ENCODE data around the gene TRAK1. TPM values are rescaled to one million over a fixed set of nuclear protein-coding genes. Genes with fewer than 3 reads are reported as not detected.

Gene TRAK1
- total RNA-seq, 1 donor from 2014 or later = 41.0 TPM

GRCh38 chr3:42130007-42130328 lies 38.8 kb downstream of the TRAK1 start:
- Mint-ChIP-seq H3K9me3 (no peaks in the 10 kb centered on the region), H3K4me3 (no peak overlapping the region), H3K4me1 (peaks cover 3% of the 10 kb centered on the region), H3K36me3 (ENCODE audit: low read depth) (peaks cover 5% of the 10 kb centered on the region), H3K27ac (ENCODE audit: unreplicated experiment) (no peak overlapping the region), H3K27me3 (ENCODE audit: low read depth) (no peaks in the 10 kb centered on the region)
- TF ChIP-seq, protein P1, sequence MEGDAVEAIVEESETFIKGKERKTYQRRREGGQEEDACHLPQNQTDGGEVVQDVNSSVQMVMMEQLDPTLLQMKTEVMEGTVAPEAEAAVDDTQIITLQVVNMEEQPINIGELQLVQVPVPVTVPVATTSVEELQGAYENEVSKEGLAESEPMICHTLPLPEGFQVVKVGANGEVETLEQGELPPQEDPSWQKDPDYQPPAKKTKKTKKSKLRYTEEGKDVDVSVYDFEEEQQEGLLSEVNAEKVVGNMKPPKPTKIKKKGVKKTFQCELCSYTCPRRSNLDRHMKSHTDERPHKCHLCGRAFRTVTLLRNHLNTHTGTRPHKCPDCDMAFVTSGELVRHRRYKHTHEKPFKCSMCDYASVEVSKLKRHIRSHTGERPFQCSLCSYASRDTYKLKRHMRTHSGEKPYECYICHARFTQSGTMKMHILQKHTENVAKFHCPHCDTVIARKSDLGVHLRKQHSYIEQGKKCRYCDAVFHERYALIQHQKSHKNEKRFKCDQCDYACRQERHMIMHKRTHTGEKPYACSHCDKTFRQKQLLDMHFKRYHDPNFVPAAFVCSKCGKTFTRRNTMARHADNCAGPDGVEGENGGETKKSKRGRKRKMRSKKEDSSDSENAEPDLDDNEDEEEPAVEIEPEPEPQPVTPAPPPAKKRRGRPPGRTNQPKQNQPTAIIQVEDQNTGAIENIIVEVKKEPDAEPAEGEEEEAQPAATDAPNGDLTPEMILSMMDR (conservative IDR thresholded peaks at IDR 0.05) = no peak
- DNase-seq (ENCODE audit: low read depth, low spot score) = no peak

DNA sequence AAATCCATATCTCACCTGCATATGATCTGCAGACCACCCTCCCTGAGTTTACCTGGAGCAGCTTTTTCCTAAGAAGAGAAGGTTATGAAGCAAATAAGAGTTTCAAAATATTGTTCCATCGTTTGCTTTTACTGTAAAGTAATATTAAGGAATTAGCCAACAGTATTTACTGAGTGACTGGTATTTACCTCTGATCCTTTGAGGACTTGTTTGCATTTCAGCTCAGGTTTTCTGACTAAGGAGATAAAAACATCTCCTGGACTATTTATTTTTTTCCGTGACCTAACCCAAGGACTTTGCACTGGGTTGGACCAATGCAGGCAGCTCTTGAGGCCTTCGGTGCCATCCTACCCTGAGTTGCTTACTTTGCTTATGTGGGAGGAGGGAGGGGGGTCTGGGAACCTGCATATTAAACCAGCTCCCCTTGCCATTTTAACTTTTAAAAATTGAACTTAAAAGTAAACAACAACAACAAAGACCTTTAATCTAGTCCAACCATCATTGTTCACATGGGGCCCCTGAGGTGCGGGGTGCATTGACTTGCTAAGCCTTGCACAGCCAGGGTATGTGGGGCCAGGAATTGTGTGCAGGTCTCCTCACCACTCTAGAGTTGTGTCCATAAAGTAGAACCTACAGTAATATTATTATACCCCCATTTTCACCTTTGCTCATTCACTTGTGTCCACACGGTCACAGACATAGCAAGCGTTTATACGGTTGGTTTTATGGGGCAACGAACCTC lies 39.3 kb downstream of the TRAK1 start:
- Mint-ChIP-seq H3K4me1 (peaks cover 3% of the 10 kb centered on the region), H3K4me3 (no peak overlapping the region), H3K27ac (ENCODE audit: unreplicated experiment) (no peak overlapping the region)

GRCh38 chr3:42133500-42134298 lies 42.5 kb downstream of the TRAK1 start:
- no peaks in the 10 kb centered on the region for H3K36me3 Mint-ChIP-seq (ENCODE audit: low read depth)
- no peak overlapping the region for H3K4me3 Mint-ChIP-seq
- peaks cover under 1% of the 10 kb centered on the region for H3K4me1 Mint-ChIP-seq
- TF ChIP-seq, protein P1 (conservative IDR thresholded peaks at IDR 0.05) = no peak
- no peaks in the 10 kb centered on the region for H3K9me3 Mint-ChIP-seq
- DNase-seq (ENCODE audit: low read depth, low spot score) = no peak
- no peaks in the 10 kb centered on the region for H3K27me3 Mint-ChIP-seq (ENCODE audit: low read depth)
- H3K27ac Mint-ChIP-seq (ENCODE audit: unreplicated experiment) = no peak overlapping the region

More for the DNA sequence above, 39.3 kb downstream of the TRAK1 start:
- no peak for DNase-seq (ENCODE audit: low read depth, low spot score)
- no peaks in the 10 kb centered on the region for H3K9me3 Mint-ChIP-seq
- H3K27me3 Mint-ChIP-seq (ENCODE audit: low read depth) = no peaks in the 10 kb centered on the region
- peaks cover under 1% of the 10 kb centered on the region for H3K36me3 Mint-ChIP-seq (ENCODE audit: low read depth)
- TF ChIP-seq, protein P1 (conservative IDR thresholded peaks at IDR 0.05) = no peak

GRCh38 chr3:42134867-42135464 lies 43.8 kb downstream of the TRAK1 start:
- DNase-seq (ENCODE audit: low read depth, low spot score) = no peak
- no peak overlapping the region for H3K27ac Mint-ChIP-seq (ENCODE audit: unreplicated experiment)
- no peaks in the 10 kb centered on the region for H3K9me3 Mint-ChIP-seq
- H3K4me3 Mint-ChIP-seq = no peak overlapping the region
- H3K27me3 Mint-ChIP-seq (ENCODE audit: low read depth) = no peaks in the 10 kb centered on the region
- TF ChIP-seq, protein P1 (conservative IDR thresholded peaks at IDR 0.05) = no peak
- H3K4me1 Mint-ChIP-seq = no peaks in the 10 kb centered on the region
- H3K36me3 Mint-ChIP-seq (ENCODE audit: low read depth) = no peaks in the 10 kb centered on the region

DNA sequence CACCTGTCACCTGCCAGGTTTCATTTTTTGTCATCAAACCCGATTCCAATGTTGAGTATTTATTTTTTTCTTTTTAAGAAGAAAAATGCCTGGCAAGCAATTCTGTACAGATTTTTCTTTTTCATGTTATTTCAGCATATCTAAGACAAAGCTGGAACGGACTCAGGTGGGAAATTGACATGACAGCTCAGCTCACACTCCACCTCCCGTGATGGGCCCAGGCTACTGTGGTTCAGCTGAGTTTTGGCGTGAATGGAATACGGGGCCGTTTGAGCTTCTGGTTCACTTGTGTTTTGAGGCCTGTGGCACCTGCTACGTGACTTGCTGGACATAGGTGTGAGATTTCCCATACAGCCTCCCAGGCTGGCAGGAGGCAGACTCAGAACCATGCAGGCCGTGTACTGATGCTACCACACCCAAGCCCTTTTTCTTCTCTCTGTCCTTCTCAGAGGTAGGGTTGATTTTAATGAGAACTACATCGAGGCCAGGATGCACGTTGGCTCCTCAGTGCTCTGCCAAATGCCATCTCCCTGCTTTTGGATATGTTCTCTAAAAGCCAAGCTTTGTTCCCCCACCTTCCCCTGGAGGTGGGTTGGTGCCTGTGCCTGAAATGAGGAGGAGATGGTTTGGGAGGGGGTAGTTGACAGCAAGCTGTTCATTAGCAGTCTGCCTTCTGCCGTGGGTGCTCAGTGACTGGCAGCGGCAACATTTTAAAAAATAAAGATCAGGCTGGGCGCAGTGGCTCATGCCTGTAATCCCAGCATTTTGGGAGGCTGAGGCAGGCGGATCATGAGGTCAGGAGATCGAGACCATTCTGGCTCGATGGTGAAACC lies 48.7 kb downstream of the TRAK1 start:
- H3K27ac Mint-ChIP-seq (ENCODE audit: unreplicated experiment) = no peak overlapping the region
- no peaks in the 10 kb centered on the region for H3K27me3 Mint-ChIP-seq (ENCODE audit: low read depth)
- TF ChIP-seq, protein P1 (conservative IDR thresholded peaks at IDR 0.05) = no peak
- H3K9me3 Mint-ChIP-seq = no peaks in the 10 kb centered on the region
- H3K4me3 Mint-ChIP-seq = no peak overlapping the region
- peaks cover 6% of the 10 kb centered on the region for H3K4me1 Mint-ChIP-seq
- no peaks in the 10 kb centered on the region for H3K36me3 Mint-ChIP-seq (ENCODE audit: low read depth)
- no peak for DNase-seq (ENCODE audit: low read depth, low spot score)

All from neural crest cell (in vitro differentiated cells).